Keratinocyte (primary cell): ENCODE data around the gene CCDC116.

Experiments used
- EZH2 ChIP-seq: IDR thresholded peaks from one replicate; pipeline ENCODE4 v1.6.1; 2012; ENCODE audit warnings: inconsistent platforms, mild to moderate bottlenecking, low read length, moderate library complexity
- TF ChIP-seq, protein P1 (sequence below), 3 experiments: IDR thresholded peaks in 1 of 3; conservative IDR thresholded peaks in 1 of 3; optimal IDR thresholded peaks in 1 of 3; 2 replicates in 2 of 3; 3 replicates in 1 of 3; pipeline versions ENCODE3 to v1.5.1; 2011; ENCODE audit warnings: low read length in 3 of 3, mild to moderate bottlenecking in 3 of 3, moderate library complexity in 2 of 3, control low read depth in 1 of 3, inconsistent platforms in 1 of 3; ENCODE audit not compliant: insufficient read depth in 2 of 3; ENCODE audit errors: extremely low read depth in 1 of 3

DNA sequence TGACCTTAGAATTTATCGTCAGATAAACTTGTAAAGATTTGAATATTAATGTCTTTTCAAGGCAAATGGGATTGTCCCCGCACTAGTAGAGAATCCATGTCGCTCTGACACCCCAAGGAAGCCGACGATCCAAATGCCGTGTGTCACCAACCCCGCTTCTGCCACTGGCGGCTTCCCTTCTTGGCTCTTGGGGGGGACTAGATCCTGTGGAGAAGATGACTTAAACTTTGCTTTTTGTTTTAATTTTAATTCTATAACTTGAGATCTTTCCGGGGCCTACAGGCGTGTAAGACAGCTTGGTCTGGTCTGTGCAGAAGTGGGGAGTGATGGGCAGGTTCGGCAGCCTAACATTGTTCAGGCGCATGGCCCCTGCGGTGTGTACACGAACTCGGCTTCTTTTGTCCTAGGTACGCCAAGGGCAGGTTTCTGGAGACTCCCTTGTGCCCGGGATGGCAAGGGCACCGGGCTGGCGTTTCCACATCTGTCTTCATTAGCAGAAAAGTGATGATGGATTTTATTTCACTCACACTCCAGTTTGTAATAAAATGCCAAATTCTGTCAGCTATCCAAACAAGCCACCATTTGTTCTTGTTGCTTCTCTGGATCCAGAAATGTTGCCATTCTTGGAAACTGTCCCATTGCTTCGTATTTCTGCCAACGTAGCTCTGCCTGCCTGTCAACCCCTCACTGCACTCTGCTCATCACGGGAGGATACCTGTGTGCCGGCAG lies 9.5 kb upstream of the CCDC116 start:
- TF ChIP-seq, protein P1, sequence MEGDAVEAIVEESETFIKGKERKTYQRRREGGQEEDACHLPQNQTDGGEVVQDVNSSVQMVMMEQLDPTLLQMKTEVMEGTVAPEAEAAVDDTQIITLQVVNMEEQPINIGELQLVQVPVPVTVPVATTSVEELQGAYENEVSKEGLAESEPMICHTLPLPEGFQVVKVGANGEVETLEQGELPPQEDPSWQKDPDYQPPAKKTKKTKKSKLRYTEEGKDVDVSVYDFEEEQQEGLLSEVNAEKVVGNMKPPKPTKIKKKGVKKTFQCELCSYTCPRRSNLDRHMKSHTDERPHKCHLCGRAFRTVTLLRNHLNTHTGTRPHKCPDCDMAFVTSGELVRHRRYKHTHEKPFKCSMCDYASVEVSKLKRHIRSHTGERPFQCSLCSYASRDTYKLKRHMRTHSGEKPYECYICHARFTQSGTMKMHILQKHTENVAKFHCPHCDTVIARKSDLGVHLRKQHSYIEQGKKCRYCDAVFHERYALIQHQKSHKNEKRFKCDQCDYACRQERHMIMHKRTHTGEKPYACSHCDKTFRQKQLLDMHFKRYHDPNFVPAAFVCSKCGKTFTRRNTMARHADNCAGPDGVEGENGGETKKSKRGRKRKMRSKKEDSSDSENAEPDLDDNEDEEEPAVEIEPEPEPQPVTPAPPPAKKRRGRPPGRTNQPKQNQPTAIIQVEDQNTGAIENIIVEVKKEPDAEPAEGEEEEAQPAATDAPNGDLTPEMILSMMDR (optimal IDR thresholded peaks at IDR 0.05 in 1 of 3, IDR thresholded peaks at IDR 0.05 in 1 of 3, conservative IDR thresholded peaks at IDR 0.05 in 1 of 3; ENCODE audit: extremely low read depth in 1 of 3, insufficient read depth in 2 of 3, low read length in 3 of 3) = no peak
- no peak for TF ChIP-seq EZH2
